ENCODE results near the gene PDE6G. TPM values are rescaled to one million over a fixed set of nuclear protein-coding genes. Genes with fewer than 3 reads are reported as not detected.

The PDE6G gene
- total and polyA plus RNA-seq, 9 donors = 0.22 to 1.3 (median 0.39) TPM; not detected in 6

DNA sequence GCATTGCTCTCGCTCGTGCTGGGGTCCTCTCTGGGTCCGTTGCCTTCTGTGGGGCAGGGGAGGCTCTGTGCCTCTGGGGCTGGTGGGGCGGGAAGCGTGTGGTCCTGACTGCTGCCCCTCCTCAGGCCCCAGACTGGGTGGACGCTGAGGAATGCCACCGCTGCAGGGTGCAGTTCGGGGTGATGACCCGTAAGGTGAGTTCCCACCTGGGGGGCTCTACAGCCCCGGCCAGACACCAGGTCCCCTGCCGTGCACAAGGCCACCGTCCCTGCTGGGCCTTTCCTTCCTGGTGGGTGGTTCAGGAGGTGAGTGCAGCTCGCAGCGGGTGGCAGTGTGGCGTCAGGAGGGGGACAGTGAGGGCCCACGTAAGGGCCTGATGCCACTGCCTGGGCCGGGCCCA lies 34.2 kb upstream of the PDE6G start:
- TF ChIP-seq POLR2A (IDR thresholded peaks at IDR 0.05) = no peak
- TF ChIP-seq CTCF (IDR thresholded peaks at IDR 0.05) = no peak
- no peak for TF ChIP-seq EP300 (IDR thresholded peaks at IDR 0.05)
- intact Hi-C loops (cut with DNase I) = no loop called here
- 80 to 83% (median 83%) methylated on average over 17 of the region's 17 CpGs for WGBS, 3 donors

GRCh38 chr17:81690066-81690465 lies 33.7 kb upstream of the PDE6G start:
- no peak overlapping the region for H3K4me3 ChIP-seq
- no peak overlapping the region for H3K27ac ChIP-seq
- H3K9me3 ChIP-seq = no peaks in the 10 kb centered on the region
- intact Hi-C loops (cut with DNase I) = no loop called here
- TF ChIP-seq CTCF (IDR thresholded peaks at IDR 0.05) = no peak
- no peak for TF ChIP-seq EP300 (IDR thresholded peaks at IDR 0.05)
- no peak for TF ChIP-seq POLR2A (IDR thresholded peaks at IDR 0.05)
- no peaks in the 10 kb centered on the region for H3K36me3 ChIP-seq
- 86 to 90% (median 88%) methylated on average over 18 of the region's 18 CpGs for WGBS, 3 donors
- peaks cover 1% of the 10 kb centered on the region for H3K4me1 ChIP-seq (ENCODE audit: insufficient read depth)
- no peak for DNase-seq
- no peaks in the 10 kb centered on the region for H3K27me3 ChIP-seq

More for the DNA sequence above, 34.2 kb upstream of the PDE6G start:
- no peak for DNase-seq
- Histone ChIP-seq H3K36me3 (no peaks in the 10 kb centered on the region), H3K27me3 (no peaks in the 10 kb centered on the region), H3K27ac (no peak overlapping the region), H3K4me1 (ENCODE audit: insufficient read depth) (no peaks in the 10 kb centered on the region), H3K4me3 (no peak overlapping the region), H3K9me3 (no peaks in the 10 kb centered on the region)

DNA sequence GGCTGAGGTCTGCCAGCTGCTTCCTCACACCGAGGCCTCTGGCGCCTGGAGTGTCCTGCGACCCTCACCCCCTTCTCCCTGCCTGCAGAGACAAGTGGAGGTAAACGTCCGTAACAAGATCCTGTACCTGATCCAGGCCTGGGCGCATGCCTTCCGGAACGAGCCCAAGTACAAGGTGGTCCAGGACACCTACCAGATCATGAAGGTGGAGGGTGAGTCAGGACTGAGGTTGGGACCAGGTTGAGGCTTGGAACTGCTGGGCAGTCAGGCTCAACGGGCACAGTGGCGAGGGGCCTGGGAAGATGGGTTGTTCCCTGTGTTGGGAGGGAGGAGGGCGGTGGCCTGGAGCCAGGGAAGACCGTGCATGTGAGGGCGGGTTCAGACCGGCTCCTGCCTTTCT lies 32.3 kb upstream of the PDE6G start:
- WGBS, 3 donors = 80 to 88% (median 83%) methylated on average over 14 of the region's 14 CpGs
- no peaks in the 10 kb centered on the region for H3K36me3 ChIP-seq
- no peaks in the 10 kb centered on the region for H3K9me3 ChIP-seq
- intact Hi-C loops (cut with DNase I) = no loop called here
- H3K4me3 ChIP-seq = no peak overlapping the region
- DNase-seq = no peak
- no peak overlapping the region for H3K27ac ChIP-seq
- H3K27me3 ChIP-seq = no peaks in the 10 kb centered on the region
- TF ChIP-seq CTCF (IDR thresholded peaks at IDR 0.05) = no peak
- TF ChIP-seq EP300 (IDR thresholded peaks at IDR 0.05) = no peak
- no peak for TF ChIP-seq POLR2A (IDR thresholded peaks at IDR 0.05)
- H3K4me1 ChIP-seq (ENCODE audit: insufficient read depth) = peaks cover 8% of the 10 kb centered on the region

- Histone ChIP-seq H3K9me3 (no peaks in the 10 kb centered on the region), H3K4me1 (ENCODE audit: insufficient read depth) (peaks cover 8% of the 10 kb centered on the region), H3K36me3 (no peaks in the 10 kb centered on the region), H3K27ac (no peak overlapping the region), H3K27me3 (no peaks in the 10 kb centered on the region), H3K4me3 (no peak overlapping the region)
- 88 to 90% (median 90%) methylated on average over 39 to 41 of the region's 41 CpGs for WGBS, 3 donors
- DNase-seq = no peak
- intact Hi-C loops (cut with DNase I) = no loop called here
- TF ChIP-seq CTCF (IDR thresholded peaks at IDR 0.05) = no peak
- no peak for TF ChIP-seq EP300 (IDR thresholded peaks at IDR 0.05)
- TF ChIP-seq POLR2A (IDR thresholded peaks at IDR 0.05) = no peak
These were observed 31.6 kb upstream of the PDE6G start for GRCh38 chr17:81687770-81688541.
